ENCODE results near the gene TAP1.

Gene TAP1

GRCh38 chr6:32852018-32852843 lies 1.3 kb downstream of the TAP1 start:
- peak overlapping the region; percentile 100 for H3K27ac ChIP-seq (ENCODE audit: insufficient read depth, low read length, poor library complexity, severe bottlenecking)
- H3K4me1 ChIP-seq (ENCODE audit: control insufficient read depth, insufficient read depth, low read length, poor library complexity, severe bottlenecking) = peaks cover 61% of the 10 kb centered on the region
- peak overlapping the region; percentile 95 for H3K4me3 ChIP-seq (ENCODE audit: insufficient read depth, low read depth, low read length, poor library complexity, severe bottlenecking)
- DNase-seq = peak in 1 of 3 donors; percentile 24
- peaks cover 38% of the 10 kb centered on the region for H3K36me3 ChIP-seq (ENCODE audit: control insufficient read depth, insufficient read depth, low read length)
- H3K27me3 ChIP-seq (replicated peaks; ENCODE audit: control insufficient read depth, insufficient read depth, low read length, poor library complexity, severe bottlenecking) = no peaks in the 10 kb centered on the region
- no peaks in the 10 kb centered on the region for H3K9me3 ChIP-seq (ENCODE audit: control insufficient read depth, low read length)

GRCh38 chr6:32851025-32851424 lies 2.5 kb downstream of the TAP1 start:
- H3K4me1 ChIP-seq (ENCODE audit: control insufficient read depth, insufficient read depth, low read length, poor library complexity, severe bottlenecking) = peaks cover 69% of the 10 kb centered on the region
- peak overlapping the region; percentile 95 for H3K4me3 ChIP-seq (ENCODE audit: insufficient read depth, low read depth, low read length, poor library complexity, severe bottlenecking)
- no peak for DNase-seq
- peak overlapping the region; percentile 100 for H3K27ac ChIP-seq (ENCODE audit: insufficient read depth, low read length, poor library complexity, severe bottlenecking)
- peaks cover 47% of the 10 kb centered on the region for H3K36me3 ChIP-seq (ENCODE audit: control insufficient read depth, insufficient read depth, low read length)
- H3K27me3 ChIP-seq (replicated peaks; ENCODE audit: control insufficient read depth, insufficient read depth, low read length, poor library complexity, severe bottlenecking) = no peaks in the 10 kb centered on the region
- H3K9me3 ChIP-seq (ENCODE audit: control insufficient read depth, low read length) = no peaks in the 10 kb centered on the region

GRCh38 chr6:32849126-32849525 lies 4.4 kb downstream of the TAP1 start:
- no peaks in the 10 kb centered on the region for H3K9me3 ChIP-seq (ENCODE audit: control insufficient read depth, low read length)
- peaks cover 71% of the 10 kb centered on the region for H3K4me1 ChIP-seq (ENCODE audit: control insufficient read depth, insufficient read depth, low read length, poor library complexity, severe bottlenecking)
- H3K27ac ChIP-seq (ENCODE audit: insufficient read depth, low read length, poor library complexity, severe bottlenecking) = peak overlapping the region; percentile 3
- peaks cover 48% of the 10 kb centered on the region for H3K36me3 ChIP-seq (ENCODE audit: control insufficient read depth, insufficient read depth, low read length)
- H3K27me3 ChIP-seq (replicated peaks; ENCODE audit: control insufficient read depth, insufficient read depth, low read length, poor library complexity, severe bottlenecking) = no peaks in the 10 kb centered on the region
- H3K4me3 ChIP-seq (ENCODE audit: insufficient read depth, low read depth, low read length, poor library complexity, severe bottlenecking) = no peak overlapping the region
- DNase-seq = no peak

- Histone ChIP-seq H3K9me3 (ENCODE audit: control insufficient read depth, low read length) (no peaks in the 10 kb centered on the region), H3K27me3 (replicated peaks; ENCODE audit: control insufficient read depth, insufficient read depth, low read length, poor library complexity, severe bottlenecking) (no peaks in the 10 kb centered on the region), H3K27ac (ENCODE audit: insufficient read depth, low read length, poor library complexity, severe bottlenecking) (peak overlapping the region; percentile 12), H3K4me3 (ENCODE audit: insufficient read depth, low read depth, low read length, poor library complexity, severe bottlenecking) (no peak overlapping the region), H3K36me3 (ENCODE audit: control insufficient read depth, insufficient read depth, low read length) (peaks cover 48% of the 10 kb centered on the region), H3K4me1 (ENCODE audit: control insufficient read depth, insufficient read depth, low read length, poor library complexity, severe bottlenecking) (peaks cover 77% of the 10 kb centered on the region)
- DNase-seq = no peak
Observed at GRCh38 chr6:32847795-32848194, 5.7 kb downstream of the TAP1 start.

- Histone ChIP-seq H3K4me1 (ENCODE audit: control insufficient read depth, insufficient read depth, low read length, poor library complexity, severe bottlenecking) (peaks cover 79% of the 10 kb centered on the region), H3K9me3 (ENCODE audit: control insufficient read depth, low read length) (no peaks in the 10 kb centered on the region), H3K27me3 (replicated peaks; ENCODE audit: control insufficient read depth, insufficient read depth, low read length, poor library complexity, severe bottlenecking) (no peaks in the 10 kb centered on the region), H3K27ac (ENCODE audit: insufficient read depth, low read length, poor library complexity, severe bottlenecking) (peak overlapping the region; percentile 96), H3K4me3 (ENCODE audit: insufficient read depth, low read depth, low read length, poor library complexity, severe bottlenecking) (peak overlapping the region; percentile 1), H3K36me3 (ENCODE audit: control insufficient read depth, insufficient read depth, low read length) (peaks cover 52% of the 10 kb centered on the region)
- DNase-seq = no peak
Observed at GRCh38 chr6:32847004-32847403, 6.5 kb downstream of the TAP1 start.

- H3K27ac ChIP-seq (ENCODE audit: insufficient read depth, low read length, poor library complexity, severe bottlenecking) = peak overlapping the region; percentile 96
- H3K27me3 ChIP-seq (replicated peaks; ENCODE audit: control insufficient read depth, insufficient read depth, low read length, poor library complexity, severe bottlenecking) = no peaks in the 10 kb centered on the region
- H3K9me3 ChIP-seq (ENCODE audit: control insufficient read depth, low read length) = no peaks in the 10 kb centered on the region
- H3K4me3 ChIP-seq (ENCODE audit: insufficient read depth, low read depth, low read length, poor library complexity, severe bottlenecking) = peak overlapping the region; percentile 89
- H3K4me1 ChIP-seq (ENCODE audit: control insufficient read depth, insufficient read depth, low read length, poor library complexity, severe bottlenecking) = peaks cover 79% of the 10 kb centered on the region
- peaks cover 54% of the 10 kb centered on the region for H3K36me3 ChIP-seq (ENCODE audit: control insufficient read depth, insufficient read depth, low read length)
- DNase-seq = peak; percentile 21 to 36 (median 34)
Observed at GRCh38 chr6:32845384-32845884, 8.1 kb downstream of the TAP1 start.

DNA sequence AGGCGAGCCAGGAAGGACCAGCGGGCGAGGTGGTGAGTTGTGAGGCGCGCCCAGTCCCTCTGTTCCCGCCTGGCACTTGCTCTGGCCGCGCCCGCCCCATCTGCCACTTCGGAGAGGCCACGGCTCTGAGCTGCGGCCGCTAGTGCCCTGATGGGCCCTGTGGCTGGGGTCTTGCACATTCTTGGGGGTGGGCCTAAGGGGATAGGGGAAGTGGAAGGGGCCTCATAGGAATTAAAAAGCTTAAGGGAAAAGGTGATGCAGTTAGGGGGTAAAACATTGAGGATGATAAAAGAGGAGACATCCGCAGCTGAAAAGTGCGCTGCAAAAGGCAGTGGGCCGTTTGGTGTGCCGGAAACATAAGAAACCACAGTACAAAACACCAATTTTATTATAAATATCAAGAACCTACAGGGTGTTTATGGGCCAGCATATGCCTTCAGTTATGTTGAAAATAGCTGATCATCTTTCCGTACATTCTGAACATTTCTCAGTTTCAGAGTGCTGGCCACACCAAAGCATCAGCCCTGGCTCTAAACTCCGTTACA lies 8.6 kb downstream of the TAP1 start:
- Histone ChIP-seq H3K36me3 (ENCODE audit: control insufficient read depth, insufficient read depth, low read length) (peaks cover 48% of the 10 kb centered on the region), H3K27me3 (replicated peaks; ENCODE audit: control insufficient read depth, insufficient read depth, low read length, poor library complexity, severe bottlenecking) (no peaks in the 10 kb centered on the region), H3K4me1 (ENCODE audit: control insufficient read depth, insufficient read depth, low read length, poor library complexity, severe bottlenecking) (peaks cover 78% of the 10 kb centered on the region), H3K27ac (ENCODE audit: insufficient read depth, low read length, poor library complexity, severe bottlenecking) (peak overlapping the region; percentile 96), H3K9me3 (ENCODE audit: control insufficient read depth, low read length) (no peaks in the 10 kb centered on the region), H3K4me3 (ENCODE audit: insufficient read depth, low read depth, low read length, poor library complexity, severe bottlenecking) (peak overlapping the region; percentile 89)
- DNase-seq = no peak

- DNase-seq = peak; percentile 95 to 99 (median 96)
- Histone ChIP-seq H3K4me1 (ENCODE audit: control insufficient read depth, insufficient read depth, low read length, poor library complexity, severe bottlenecking) (peaks cover 73% of the 10 kb centered on the region), H3K9me3 (ENCODE audit: control insufficient read depth, low read length) (no peaks in the 10 kb centered on the region), H3K27ac (ENCODE audit: insufficient read depth, low read length, poor library complexity, severe bottlenecking) (peak within 1 kb of the TSS; percentile 96), H3K36me3 (ENCODE audit: control insufficient read depth, insufficient read depth, low read length) (peaks cover 45% of the 10 kb centered on the region), H3K27me3 (replicated peaks; ENCODE audit: control insufficient read depth, insufficient read depth, low read length, poor library complexity, severe bottlenecking) (no peaks in the 10 kb centered on the region), H3K4me3 (ENCODE audit: insufficient read depth, low read depth, low read length, poor library complexity, severe bottlenecking) (peak within 1 kb of the TSS; percentile 89)
Observed at GRCh38 chr6:32843979-32844838, 9.3 kb downstream of the TAP1 start, which contains the start of gene PSMB8. Gene PSMB8, minus strand, starts transcription at chr6:32844047. Its CDS starts 51 bp downstream, at chr6:32843996.

GRCh38 chr6:32843331-32843978 lies 10.0 kb downstream of the TAP1 start:
- Histone ChIP-seq H3K4me1 (ENCODE audit: control insufficient read depth, insufficient read depth, low read length, poor library complexity, severe bottlenecking) (peaks cover 66% of the 10 kb centered on the region), H3K9me3 (ENCODE audit: control insufficient read depth, low read length) (no peaks in the 10 kb centered on the region), H3K36me3 (ENCODE audit: control insufficient read depth, insufficient read depth, low read length) (peaks cover 37% of the 10 kb centered on the region), H3K4me3 (ENCODE audit: insufficient read depth, low read depth, low read length, poor library complexity, severe bottlenecking) (peak overlapping the region; percentile 89), H3K27ac (ENCODE audit: insufficient read depth, low read length, poor library complexity, severe bottlenecking) (peak overlapping the region; percentile 96), H3K27me3 (replicated peaks; ENCODE audit: control insufficient read depth, insufficient read depth, low read length, poor library complexity, severe bottlenecking) (no peaks in the 10 kb centered on the region)
- no peak for DNase-seq
